Measurements from ENCODE around the gene LDLRAD4.

The LDLRAD4 gene

DNA sequence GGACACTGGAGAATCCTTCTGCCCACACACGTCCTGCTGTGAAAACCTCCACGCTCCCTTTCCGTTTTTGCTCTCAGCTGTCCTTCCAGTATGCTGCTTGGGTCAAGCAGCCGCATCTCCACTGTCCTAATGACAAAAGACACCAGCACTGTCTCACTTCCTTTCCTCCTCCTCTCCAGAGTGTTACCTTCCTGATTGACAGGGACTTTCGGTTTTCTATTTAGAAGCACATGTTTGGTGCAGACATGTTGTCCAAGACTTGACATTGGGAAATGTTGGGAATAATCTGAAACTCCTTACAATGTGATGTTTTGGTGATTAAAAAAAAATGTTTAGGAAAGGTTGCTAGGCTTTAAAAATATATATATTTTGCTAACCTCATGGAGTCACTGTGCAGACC, 281.2 kb downstream of the LDLRAD4 start:
- DNase-seq (ENCODE audit: low read depth, low spot score), result no peak
- Histone ChIP-seq H3K27ac (no peak overlapping the region), H3K36me3 (ENCODE audit: insufficient read depth, low read length) (no peaks in the 10 kb centered on the region), H3K9ac (ENCODE audit: insufficient read length) (no peak overlapping the region), H3K4me3 (no peak overlapping the region), H3K9me3 (ENCODE audit: low read depth, low read length) (no peaks in the 10 kb centered on the region)
- TF ChIP-seq POLR2AphosphoS5 (IDR thresholded peaks at IDR 0.05; ENCODE audit: borderline replicate concordance, low read depth, low read length), result no peak
- TF ChIP-seq FOXP2 (optimal IDR thresholded peaks at IDR 0.05; ENCODE audit: control extremely low read depth, extremely low read length, insufficient read depth), result no peak
- no peak for TF ChIP-seq EZH2 (IDR thresholded peaks at IDR 0.05)

DNA sequence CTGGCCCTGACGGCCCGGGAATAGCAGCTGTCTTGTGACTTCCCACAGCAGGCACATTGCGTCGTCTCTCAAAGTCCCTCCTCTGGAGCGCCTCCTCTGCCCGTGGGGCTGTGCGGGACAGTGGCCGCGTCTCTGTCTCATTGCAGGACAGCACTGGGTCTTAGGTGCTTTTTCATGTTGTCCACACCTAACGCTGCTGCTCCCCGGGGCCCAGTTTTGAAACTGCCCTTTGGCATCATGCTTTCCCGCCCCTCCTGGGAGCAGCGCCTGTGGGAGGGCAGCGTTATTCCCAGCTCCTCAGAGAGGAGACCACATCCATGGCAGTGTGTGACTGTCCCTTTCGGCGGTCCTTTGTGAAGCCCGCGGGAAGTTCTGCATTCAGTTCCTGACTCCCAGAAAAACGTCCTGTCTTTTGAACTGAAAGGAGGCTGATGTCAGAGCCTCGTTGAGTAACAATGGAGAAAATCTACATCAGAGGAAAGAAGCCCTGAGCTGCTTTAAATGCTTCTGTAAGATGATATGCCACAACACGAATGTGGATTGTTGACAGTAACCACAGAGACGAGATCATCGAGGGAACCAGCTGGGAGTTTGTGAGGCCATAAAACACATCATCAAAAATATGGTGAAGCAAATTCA, 281.8 kb downstream of the LDLRAD4 start:
- Histone ChIP-seq H3K27ac (no peak overlapping the region), H3K4me3 (no peak overlapping the region), H3K36me3 (ENCODE audit: insufficient read depth, low read length) (no peaks in the 10 kb centered on the region), H3K9ac (ENCODE audit: insufficient read length) (no peak overlapping the region), H3K9me3 (ENCODE audit: low read depth, low read length) (no peaks in the 10 kb centered on the region)
- TF ChIP-seq EZH2 (IDR thresholded peaks at IDR 0.05), result no peak
- no peak for TF ChIP-seq FOXP2 (optimal IDR thresholded peaks at IDR 0.05; ENCODE audit: control extremely low read depth, extremely low read length, insufficient read depth)
- no peak for TF ChIP-seq POLR2AphosphoS5 (IDR thresholded peaks at IDR 0.05; ENCODE audit: borderline replicate concordance, low read depth, low read length)
- no peak for DNase-seq (ENCODE audit: low read depth, low spot score)

DNA sequence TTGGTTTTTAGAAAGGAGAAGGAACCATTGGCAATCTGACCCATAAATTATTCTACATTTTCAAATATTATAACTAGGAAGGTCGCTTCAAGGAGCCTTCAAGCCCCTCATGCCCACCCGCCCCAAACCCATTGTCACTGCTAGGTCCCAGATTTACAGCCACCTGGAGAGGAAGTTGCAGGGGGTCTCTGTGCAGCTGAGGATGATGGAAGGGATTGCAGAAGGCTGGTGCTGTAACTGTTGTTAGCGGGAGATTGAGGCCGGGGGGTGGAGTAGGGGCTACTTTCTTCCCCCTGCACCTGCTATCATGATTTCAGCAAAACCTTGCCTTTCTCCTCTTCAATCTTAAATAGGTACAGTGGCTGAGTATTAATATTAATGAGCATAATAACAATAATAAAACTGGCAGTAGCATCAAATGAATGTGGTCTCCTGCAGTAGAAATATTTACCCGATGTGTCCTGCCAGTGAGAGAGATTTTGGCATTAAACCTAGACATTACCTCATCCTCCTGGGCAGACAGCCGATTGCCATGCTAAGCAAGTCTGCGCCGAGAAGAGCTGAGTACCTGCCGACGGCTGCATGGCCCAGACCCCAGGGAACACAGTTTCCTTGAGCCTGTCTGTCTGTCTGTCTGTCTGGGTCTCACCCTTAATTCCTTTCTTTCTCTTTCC, 282.4 kb downstream of the LDLRAD4 start:
- Histone ChIP-seq H3K36me3 (ENCODE audit: insufficient read depth, low read length) (no peaks in the 10 kb centered on the region), H3K4me3 (no peak overlapping the region), H3K9ac (ENCODE audit: insufficient read length) (no peak overlapping the region), H3K27ac (no peak overlapping the region), H3K9me3 (ENCODE audit: low read depth, low read length) (no peaks in the 10 kb centered on the region)
- no peak for TF ChIP-seq FOXP2 (optimal IDR thresholded peaks at IDR 0.05; ENCODE audit: control extremely low read depth, extremely low read length, insufficient read depth)
- no peak for TF ChIP-seq POLR2AphosphoS5 (IDR thresholded peaks at IDR 0.05; ENCODE audit: borderline replicate concordance, low read depth, low read length)
- no peak for TF ChIP-seq EZH2 (IDR thresholded peaks at IDR 0.05)
- no peak for DNase-seq (ENCODE audit: low read depth, low spot score)

DNA sequence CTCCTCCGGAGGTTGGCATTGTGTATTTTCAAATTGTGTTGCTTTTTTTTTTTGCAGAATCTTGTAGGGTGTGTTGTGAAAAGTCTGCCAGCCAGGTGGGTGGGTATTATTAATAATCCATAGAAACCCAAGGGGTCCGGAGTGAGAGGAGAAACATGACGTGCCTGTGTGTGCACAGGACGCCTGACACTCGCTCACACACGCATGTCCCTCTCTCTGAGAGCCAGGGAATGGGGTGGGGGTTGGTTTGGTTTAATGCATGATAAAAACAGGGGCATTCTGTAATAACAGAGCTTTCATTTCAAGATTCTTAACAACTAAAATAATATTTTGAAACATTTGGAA, 283.0 kb downstream of the LDLRAD4 start:
- H3K9ac ChIP-seq (ENCODE audit: insufficient read length), result no peak overlapping the region
- H3K36me3 ChIP-seq (ENCODE audit: insufficient read depth, low read length), result no peaks in the 10 kb centered on the region
- TF ChIP-seq FOXP2 (optimal IDR thresholded peaks at IDR 0.05; ENCODE audit: control extremely low read depth, extremely low read length, insufficient read depth) (no peak), EZH2 (IDR thresholded peaks at IDR 0.05) (no peak), POLR2AphosphoS5 (IDR thresholded peaks at IDR 0.05; ENCODE audit: borderline replicate concordance, low read depth, low read length) (no peak)
- no peak for DNase-seq (ENCODE audit: low read depth, low spot score)
- no peak overlapping the region for H3K27ac ChIP-seq
- no peak overlapping the region for H3K4me3 ChIP-seq
- H3K9me3 ChIP-seq (ENCODE audit: low read depth, low read length), result no peaks in the 10 kb centered on the region

DNA sequence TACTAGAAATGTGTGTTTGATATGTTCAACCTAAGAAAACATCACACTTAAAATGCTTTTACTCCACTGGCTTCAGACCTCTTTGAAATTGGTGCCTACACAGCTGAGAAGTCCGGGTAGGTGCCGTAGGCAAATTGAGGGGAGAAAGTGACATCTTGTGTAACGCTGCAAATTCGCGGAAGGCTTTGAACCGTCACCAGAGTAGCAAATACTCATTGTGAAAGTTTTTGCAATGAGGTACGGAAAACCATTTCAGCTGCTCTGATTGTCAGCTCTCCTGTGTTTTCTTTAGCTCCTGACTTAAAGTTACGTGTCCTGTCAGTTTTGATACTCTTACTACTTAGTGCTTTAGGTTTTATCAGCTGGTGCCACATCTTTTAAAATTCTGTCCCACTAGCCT, 283.3 kb downstream of the LDLRAD4 start:
- no peak for DNase-seq (ENCODE audit: low read depth, low spot score)
- H3K36me3 ChIP-seq (ENCODE audit: insufficient read depth, low read length), result no peaks in the 10 kb centered on the region
- no peak for TF ChIP-seq FOXP2 (optimal IDR thresholded peaks at IDR 0.05; ENCODE audit: control extremely low read depth, extremely low read length, insufficient read depth)
- TF ChIP-seq POLR2AphosphoS5 (IDR thresholded peaks at IDR 0.05; ENCODE audit: borderline replicate concordance, low read depth, low read length), result no peak
- no peak for TF ChIP-seq EZH2 (IDR thresholded peaks at IDR 0.05)
- no peak overlapping the region for H3K9ac ChIP-seq (ENCODE audit: insufficient read length)
- no peaks in the 10 kb centered on the region for H3K9me3 ChIP-seq (ENCODE audit: low read depth, low read length)
- H3K27ac ChIP-seq, result no peak overlapping the region
- no peak overlapping the region for H3K4me3 ChIP-seq

DNA sequence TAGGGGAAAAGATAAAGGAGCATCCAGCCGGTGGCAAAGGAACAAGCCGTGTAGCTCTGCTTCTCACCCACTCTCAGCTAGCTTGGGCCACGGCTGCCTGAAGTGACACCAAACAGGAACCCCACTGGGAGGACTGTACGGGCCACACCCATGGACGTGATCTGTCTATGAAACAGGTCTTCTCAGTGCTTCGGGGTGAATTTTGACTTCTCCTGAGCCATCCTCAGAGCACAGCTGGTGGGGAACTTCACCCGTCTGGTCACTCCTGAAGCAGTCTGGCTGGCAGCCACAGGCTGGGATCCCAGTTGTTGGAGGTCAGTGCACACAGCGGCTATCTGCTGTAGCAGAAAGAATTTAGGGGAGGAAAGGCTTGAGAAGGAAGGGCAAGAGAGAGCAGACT, 284.0 kb downstream of the LDLRAD4 start:
- H3K9ac ChIP-seq (ENCODE audit: insufficient read length), result no peak overlapping the region
- no peak for TF ChIP-seq FOXP2 (optimal IDR thresholded peaks at IDR 0.05; ENCODE audit: control extremely low read depth, extremely low read length, insufficient read depth)
- no peak overlapping the region for H3K27ac ChIP-seq
- DNase-seq (ENCODE audit: low read depth, low spot score), result no peak
- no peaks in the 10 kb centered on the region for H3K36me3 ChIP-seq (ENCODE audit: insufficient read depth, low read length)
- H3K4me3 ChIP-seq, result no peak overlapping the region
- no peaks in the 10 kb centered on the region for H3K9me3 ChIP-seq (ENCODE audit: low read depth, low read length)

DNA sequence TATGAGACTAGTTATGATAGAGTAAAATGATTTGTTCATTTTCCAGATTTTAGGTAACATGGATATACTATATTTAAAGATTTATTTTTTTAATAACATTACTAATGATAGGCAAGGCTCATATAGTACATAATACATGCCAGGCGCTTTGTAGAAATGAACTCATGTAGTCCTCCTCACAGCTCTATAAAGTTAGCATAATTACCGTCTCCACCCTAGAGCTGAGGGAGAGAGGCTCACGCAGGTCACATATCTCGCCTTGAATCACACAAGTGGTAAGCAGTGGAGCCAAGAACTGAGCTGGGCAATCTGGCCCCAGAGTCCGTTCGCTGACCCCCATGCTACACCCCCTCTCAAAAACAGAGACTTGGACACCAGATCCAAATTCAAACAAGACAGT, 285.3 kb downstream of the LDLRAD4 start:
- no peaks in the 10 kb centered on the region for H3K9me3 ChIP-seq (ENCODE audit: low read depth, low read length)
- H3K27ac ChIP-seq, result no peak overlapping the region
- TF ChIP-seq POLR2AphosphoS5 (IDR thresholded peaks at IDR 0.05; ENCODE audit: borderline replicate concordance, low read depth, low read length), result no peak
- no peak for TF ChIP-seq EZH2 (IDR thresholded peaks at IDR 0.05)
- no peak for TF ChIP-seq FOXP2 (optimal IDR thresholded peaks at IDR 0.05; ENCODE audit: control extremely low read depth, extremely low read length, insufficient read depth)
- no peak for DNase-seq (ENCODE audit: low read depth, low spot score)
- H3K9ac ChIP-seq (ENCODE audit: insufficient read length), result no peak overlapping the region
- H3K4me3 ChIP-seq, result no peak overlapping the region
- no peaks in the 10 kb centered on the region for H3K36me3 ChIP-seq (ENCODE audit: insufficient read depth, low read length)

DNA sequence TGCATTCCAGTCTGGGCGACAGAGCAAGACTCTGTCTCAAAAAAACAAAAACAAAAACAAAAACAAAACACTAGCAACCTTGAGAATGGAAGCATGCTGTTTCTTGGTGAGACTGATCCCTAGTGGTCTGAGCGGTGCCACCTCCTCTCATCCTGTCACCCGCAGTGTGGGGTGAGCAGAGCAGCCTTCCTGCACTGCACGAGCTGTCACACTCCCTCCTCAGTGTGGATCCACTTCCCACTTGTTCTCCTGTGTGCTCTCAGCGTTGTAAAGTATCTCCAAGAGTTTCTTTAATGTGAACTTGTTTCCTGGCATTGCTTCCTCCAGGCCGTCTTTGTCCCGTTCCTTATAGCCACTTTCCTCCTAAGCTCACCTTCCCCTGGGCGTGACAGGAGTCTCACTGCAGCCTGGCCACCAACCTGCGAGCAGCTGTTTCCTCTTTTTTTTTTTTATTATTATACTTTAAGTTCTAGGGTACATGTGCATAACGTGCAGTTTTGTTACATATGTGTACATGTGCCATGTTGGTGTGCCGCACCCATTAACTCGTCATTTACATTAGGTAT, 287.3 kb downstream of the LDLRAD4 start:
- Histone ChIP-seq H3K9me3 (ENCODE audit: low read depth, low read length) (no peaks in the 10 kb centered on the region), H3K27ac (no peak overlapping the region), H3K9ac (ENCODE audit: insufficient read length) (no peak overlapping the region), H3K36me3 (ENCODE audit: insufficient read depth, low read length) (no peaks in the 10 kb centered on the region), H3K4me3 (no peak overlapping the region)
- no peak for DNase-seq (ENCODE audit: low read depth, low spot score)
- TF ChIP-seq POLR2AphosphoS5 (IDR thresholded peaks at IDR 0.05; ENCODE audit: borderline replicate concordance, low read depth, low read length), result no peak
- TF ChIP-seq FOXP2 (optimal IDR thresholded peaks at IDR 0.05; ENCODE audit: control extremely low read depth, extremely low read length, insufficient read depth), result no peak
- no peak for TF ChIP-seq EZH2 (IDR thresholded peaks at IDR 0.05)

Measured in SK-N-MC (cell line).